T-helper 1 cell treated with Interleukin-12 subunit alpha and Interleukin-12 subunit beta and Interleukin-4 antibody, amounts not matched to agents 30 μg/mL and 1 μg/mL, for 36 hours (primary cell): Measurements from ENCODE around the gene THOP1.

Experiments
- H3K27ac Mint-ChIP-seq: one replicate; pipeline ENCODE4 v1.8.0; 2021; ENCODE audit warnings: mild to moderate bottlenecking, mixed read lengths
- H3K27me3 Mint-ChIP-seq: one replicate; pipeline ENCODE4 v1.8.0; 2021; ENCODE audit warnings: low read depth, mixed read lengths
- H3K36me3 Mint-ChIP-seq: one replicate; pipeline ENCODE4 v1.8.0; 2021; ENCODE audit warnings: low read depth, mixed read lengths
- H3K4me1 Mint-ChIP-seq: one replicate; pipeline ENCODE4 v1.8.0; 2021; ENCODE audit warnings: low read depth, mixed read lengths
- H3K4me3 Mint-ChIP-seq: one replicate; pipeline ENCODE4 v1.8.0; 2021; ENCODE audit warnings: mild to moderate bottlenecking, moderate library complexity, mixed read lengths
- H3K9me3 Mint-ChIP-seq: one replicate; pipeline ENCODE4 v1.8.0; 2021; ENCODE audit warnings: mixed read lengths

Gene THOP1

DNA sequence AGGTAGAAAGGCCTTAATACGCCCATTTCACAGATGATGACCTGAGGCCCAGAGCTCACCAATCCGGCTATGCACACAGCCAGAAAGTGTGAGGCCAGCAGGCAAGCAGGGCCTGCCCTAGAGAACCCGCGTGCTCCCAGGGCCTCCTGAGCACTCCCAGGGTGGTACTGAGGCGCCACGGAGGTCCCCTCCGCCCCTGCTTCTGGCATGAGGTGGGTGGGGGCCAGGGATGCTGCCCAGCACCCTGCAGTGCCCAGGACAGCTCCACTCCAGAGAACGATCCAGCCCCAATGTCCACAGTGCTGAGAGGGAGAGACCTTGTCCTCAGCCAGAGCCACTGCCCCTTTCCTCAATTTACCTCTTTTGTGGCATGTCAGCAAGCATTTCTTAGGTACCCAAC, 16.1 kb upstream of the THOP1 start:
- Mint-ChIP-seq H3K27ac (no peak overlapping the region), H3K4me3 (no peak overlapping the region), H3K4me1 (peaks cover 2% of the 10 kb centered on the region), H3K36me3 (peaks cover 4% of the 10 kb centered on the region), H3K27me3 (no peaks in the 10 kb centered on the region), H3K9me3 (no peaks in the 10 kb centered on the region)

DNA sequence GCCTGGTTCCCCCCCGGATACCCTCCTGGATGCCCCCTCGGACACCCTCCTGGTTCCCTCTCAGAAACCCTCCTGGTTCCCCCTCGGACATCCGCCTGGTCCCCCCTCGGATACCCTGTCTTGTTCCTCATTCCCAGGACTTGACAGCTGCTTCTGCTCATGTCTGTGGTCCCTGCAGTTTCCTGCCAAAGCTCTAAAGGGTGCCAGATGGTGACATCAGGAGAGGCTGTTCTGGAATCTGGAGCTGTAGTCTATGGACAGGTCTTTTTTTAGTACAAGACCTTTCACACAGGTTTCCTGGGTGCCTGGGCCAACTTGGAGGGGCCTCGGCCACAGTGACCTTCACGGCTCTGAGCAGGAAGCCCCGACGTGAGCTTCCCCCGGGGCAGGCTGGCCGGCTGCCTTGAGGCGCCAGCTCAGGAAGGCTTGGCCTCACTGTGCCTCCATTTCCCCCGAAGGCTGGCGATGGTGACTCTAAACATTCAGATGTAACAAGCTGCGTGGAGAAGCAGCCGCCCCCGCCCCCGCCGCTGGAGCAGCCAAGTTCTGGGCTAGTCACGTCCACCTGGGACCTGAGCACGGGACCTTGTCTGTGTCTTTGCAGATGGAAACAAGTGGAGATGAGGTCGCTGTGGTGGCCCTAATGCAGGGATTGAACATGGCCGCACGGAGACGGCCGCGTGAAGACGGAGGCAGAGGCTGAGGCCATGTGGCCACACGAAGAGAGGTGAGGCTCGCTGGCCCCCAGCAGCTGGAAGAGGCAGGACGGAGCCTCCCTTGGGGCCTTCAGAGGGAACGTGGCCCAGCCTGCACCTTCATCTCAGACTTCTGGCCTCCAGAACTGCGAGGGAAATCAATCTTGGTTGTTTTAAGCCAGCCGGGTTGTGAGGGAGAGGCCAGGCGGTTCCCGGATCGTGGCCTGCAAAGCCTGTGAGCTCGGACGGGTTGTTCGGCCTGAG, 15.0 kb upstream of the THOP1 start:
- Mint-ChIP-seq H3K4me1 (peaks cover 6% of the 10 kb centered on the region), H3K27ac (no peak overlapping the region), H3K4me3 (no peak overlapping the region), H3K9me3 (no peaks in the 10 kb centered on the region), H3K36me3 (peaks cover 2% of the 10 kb centered on the region), H3K27me3 (no peaks in the 10 kb centered on the region)

DNA sequence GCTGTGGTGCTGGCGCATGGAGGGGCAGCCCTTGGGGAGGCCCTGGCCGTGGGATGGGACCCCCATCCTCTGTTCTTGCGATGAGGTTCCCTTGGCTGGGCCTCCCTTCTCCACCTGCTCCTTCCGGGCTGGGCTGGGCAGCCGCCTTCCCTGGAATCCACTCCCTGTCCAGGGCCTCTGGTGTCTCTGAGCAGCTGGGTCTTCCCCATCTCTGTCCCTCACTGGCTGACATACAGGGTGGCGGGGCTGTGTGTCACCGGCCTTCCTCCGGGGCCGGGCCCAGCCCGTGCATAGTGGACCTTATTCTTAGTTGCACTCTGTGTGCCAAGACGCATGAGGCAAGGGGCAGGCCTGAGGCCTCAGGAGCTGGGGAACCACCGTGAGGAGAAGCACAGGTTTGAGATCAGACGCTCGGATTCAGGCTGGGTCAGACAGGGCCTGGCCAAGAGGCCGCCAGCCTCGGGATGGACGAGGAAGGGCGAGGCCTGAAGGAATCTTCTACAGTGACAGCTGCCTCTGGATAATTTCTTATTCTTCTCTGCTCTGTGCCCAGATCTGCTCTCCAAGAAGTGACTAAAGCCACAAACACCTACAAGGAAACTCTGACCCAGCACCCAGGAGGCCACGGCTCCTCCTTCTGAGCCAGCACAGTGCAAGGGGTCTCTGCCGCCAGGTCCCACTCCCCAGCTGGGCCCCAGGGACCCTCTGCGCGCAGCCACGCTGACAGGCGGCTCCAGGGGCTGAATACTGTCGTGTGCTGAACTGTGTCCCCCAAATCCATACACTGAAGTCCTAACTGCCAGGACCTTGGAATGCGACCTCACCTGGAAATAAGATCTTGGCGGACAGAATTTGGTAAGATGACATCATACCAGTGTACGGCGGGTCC, 13.3 kb upstream of the THOP1 start:
- Mint-ChIP-seq H3K4me1 (peaks cover 17% of the 10 kb centered on the region), H3K27ac (no peak overlapping the region), H3K4me3 (no peak overlapping the region), H3K27me3 (no peaks in the 10 kb centered on the region), H3K9me3 (no peaks in the 10 kb centered on the region), H3K36me3 (peaks cover 2% of the 10 kb centered on the region)

DNA sequence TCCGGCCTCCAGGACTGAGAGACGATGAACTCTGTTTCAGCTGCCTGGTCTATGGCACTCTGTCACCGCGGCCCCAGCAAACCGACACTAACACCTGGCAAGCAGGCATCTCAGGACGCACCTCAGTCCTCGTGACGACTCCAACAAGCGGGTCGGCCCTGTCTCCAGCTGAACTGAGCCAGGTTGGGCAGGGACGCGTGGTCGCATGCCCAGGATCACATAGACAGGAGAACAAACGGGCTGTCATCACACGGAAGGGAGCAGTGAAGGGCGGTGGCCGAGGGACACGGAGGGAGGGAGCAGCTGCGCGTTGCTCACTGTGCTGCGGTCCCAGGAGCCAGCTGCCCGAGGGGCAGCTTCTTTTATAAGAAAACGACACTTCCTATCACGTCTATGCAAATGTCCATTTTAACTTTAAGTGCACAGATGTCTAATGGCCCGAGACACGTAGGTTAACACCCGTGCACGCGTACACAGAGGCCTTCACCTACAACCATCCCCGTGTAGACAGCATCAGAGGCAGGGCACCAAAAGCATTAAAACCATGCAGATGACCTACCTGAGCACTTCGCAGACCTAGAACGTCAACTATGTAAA, 11.1 kb upstream of the THOP1 start:
- Mint-ChIP-seq H3K27me3 (no peaks in the 10 kb centered on the region), H3K4me1 (peaks cover 17% of the 10 kb centered on the region), H3K9me3 (no peaks in the 10 kb centered on the region), H3K36me3 (peaks cover 4% of the 10 kb centered on the region), H3K27ac (peak overlapping the region; percentile 70), H3K4me3 (no peak overlapping the region)

DNA sequence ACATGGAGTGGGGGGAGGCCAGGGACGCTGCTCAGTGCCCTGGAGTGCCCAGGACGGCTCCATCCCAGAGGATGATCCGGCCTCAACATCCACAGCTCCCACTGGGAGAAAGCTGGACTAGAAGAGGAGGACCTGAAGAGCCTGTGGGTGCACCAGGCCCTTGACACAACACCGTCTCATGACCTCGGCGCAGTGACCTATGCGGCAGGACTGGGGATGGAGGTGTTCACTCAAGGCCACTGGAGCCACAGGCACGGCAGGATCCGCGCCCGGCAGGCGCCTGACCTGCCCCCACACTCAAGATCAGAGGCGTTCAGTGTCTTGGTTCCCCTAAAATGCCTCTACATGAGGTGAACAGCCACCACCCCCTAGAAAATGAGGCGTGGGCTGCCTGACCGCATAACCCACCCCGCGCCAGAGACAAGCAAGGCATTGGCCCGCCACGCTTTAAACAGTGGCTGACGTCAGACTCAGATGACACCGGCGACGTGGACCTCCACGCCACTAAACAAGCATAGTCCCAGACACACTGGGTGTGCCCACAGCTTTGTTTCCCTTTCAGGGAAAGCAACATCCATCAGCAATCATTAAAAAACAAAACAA, 10.2 kb upstream of the THOP1 start:
- H3K4me1 Mint-ChIP-seq: peaks cover 18% of the 10 kb centered on the region
- no peaks in the 10 kb centered on the region for H3K27me3 Mint-ChIP-seq
- no peaks in the 10 kb centered on the region for H3K9me3 Mint-ChIP-seq
- H3K27ac Mint-ChIP-seq: peak overlapping the region; percentile 93
- H3K4me3 Mint-ChIP-seq: peak overlapping the region; percentile 79
- H3K36me3 Mint-ChIP-seq: peaks cover 6% of the 10 kb centered on the region

DNA sequence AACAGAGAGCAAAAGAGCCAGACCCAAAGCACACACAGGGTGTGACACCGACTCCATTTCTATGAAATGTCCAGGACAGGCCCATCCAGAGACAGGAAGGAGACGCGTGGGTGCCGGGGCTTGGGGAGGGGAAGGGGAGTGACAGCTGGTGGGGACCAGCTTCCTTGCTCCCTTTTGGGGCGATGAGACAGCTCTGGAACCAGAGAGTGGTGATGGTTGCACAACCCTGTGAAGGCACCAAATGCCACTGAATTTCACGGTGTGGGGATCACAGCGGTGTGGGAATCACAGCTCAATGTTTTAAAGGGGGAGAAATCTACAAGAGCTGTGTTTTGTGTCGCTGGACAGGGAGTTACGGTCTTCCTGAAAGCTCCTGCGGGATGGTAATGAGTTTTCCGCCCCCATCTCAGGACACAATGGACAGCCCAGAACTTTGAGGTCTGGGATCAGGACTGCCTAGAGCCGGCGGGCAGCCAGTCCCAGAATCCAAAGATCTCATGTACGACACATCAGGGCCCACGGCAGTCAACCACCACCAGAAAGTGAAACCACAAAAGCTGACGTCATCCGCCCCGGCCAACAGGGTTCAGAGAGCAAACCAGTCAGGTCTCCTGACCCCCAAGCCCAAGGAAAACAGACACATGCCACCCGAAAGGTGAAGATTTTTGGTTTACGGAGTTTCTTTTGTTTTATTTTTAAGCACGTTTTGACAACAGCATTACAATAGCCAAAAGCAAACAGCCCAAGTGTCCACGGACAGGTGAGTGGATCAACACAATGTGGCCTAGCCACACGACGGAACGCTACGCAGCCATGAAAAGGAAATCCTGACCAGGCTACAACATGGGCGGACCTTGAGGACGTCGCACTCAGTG, 9.5 kb upstream of the THOP1 start:
- Mint-ChIP-seq H3K4me3 (peak overlapping the region; percentile 79), H3K27ac (peak overlapping the region; percentile 93), H3K9me3 (no peaks in the 10 kb centered on the region), H3K36me3 (peaks cover 7% of the 10 kb centered on the region), H3K4me1 (peaks cover 25% of the 10 kb centered on the region), H3K27me3 (no peaks in the 10 kb centered on the region)

DNA sequence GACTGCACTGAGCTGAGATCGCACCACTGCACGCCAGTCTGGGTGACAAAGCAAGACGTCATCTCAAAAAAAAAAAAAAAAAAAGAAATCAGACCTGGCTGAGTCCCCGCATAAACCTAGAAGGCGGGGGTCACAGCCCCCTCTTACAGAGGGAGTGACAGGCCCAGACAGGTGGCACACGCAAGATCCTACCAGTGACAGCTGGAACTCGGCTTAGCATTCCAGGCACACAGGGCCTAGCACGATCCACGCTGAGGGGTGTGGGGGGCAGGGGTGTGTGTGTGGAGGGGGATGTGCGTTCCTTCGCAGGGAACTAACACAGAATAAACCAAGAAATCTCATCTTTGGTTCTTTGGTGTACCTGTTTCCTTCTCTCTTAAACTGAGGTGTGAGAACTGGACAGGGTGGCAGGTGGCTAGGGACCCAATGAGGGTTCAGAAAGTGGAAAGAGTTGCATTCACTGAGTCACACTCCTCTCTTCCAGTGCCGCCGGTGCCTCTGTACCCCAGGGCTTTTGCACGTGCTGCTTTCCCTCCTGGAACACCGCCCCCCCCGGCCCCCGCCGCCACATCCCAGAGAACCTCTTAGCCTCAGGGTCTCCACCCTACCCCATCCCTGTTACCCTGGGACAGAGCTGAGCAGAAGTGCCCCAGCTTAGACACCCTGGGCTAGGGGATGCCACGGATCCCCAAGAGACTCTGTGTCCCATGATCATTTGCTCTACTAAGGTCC, 7.2 kb upstream of the THOP1 start:
- Mint-ChIP-seq H3K27ac (no peak overlapping the region), H3K4me3 (no peak overlapping the region), H3K27me3 (no peaks in the 10 kb centered on the region), H3K4me1 (peaks cover 34% of the 10 kb centered on the region), H3K36me3 (peaks cover 7% of the 10 kb centered on the region), H3K9me3 (no peaks in the 10 kb centered on the region)

DNA sequence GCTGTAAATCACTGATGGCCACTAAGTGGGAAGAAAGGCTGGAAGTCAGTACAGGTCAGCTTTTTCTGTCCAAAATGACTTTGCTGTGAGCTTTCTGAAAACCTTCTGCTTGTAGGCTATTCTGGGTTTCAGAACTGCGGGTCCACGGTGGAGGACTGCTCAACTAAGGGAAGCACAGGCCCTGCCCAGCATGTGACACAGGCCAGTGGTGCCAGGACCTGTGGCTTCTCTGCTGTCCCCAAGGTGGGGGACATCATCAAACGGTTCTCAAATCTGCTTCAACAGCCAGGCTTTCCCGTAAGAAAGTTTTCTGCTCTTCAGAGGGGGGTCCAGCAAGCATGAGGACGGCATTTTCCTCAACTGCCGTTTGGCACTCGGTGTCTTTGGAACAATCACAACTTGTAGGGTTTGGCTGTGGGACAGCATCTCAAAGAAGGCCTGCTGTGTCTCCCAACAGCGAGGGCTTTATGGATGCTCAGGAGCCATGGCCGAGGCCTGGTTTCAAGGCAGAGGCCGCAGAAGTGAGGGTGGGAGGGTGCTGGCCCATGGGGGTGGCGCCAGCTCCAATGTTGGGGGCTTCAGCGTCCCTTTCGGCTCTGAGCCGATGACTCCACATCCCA, 6.1 kb upstream of the THOP1 start:
- Mint-ChIP-seq H3K27ac (no peak overlapping the region), H3K4me3 (no peak overlapping the region), H3K9me3 (no peaks in the 10 kb centered on the region), H3K4me1 (peaks cover 40% of the 10 kb centered on the region), H3K27me3 (no peaks in the 10 kb centered on the region), H3K36me3 (peaks cover 7% of the 10 kb centered on the region)

DNA sequence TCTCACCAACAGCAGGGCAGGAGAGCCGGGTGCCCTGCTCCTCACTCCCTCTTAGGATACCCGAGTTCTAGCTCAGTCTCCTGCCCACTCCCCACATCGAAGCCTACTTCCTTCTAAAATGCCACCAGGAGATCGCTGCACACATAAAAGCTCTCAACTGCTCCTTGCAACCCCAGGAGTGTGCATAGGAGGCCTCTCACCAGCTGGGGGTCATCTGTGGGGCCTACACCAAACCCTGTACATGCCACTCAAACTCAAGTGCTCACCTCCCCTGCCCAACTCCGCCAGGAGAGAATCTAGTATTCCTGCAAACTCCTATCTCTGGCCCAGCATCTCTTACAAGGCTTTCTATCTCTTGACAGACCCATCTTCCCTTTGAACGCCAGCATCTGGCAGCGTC, 5.0 kb upstream of the THOP1 start:
- H3K4me1 Mint-ChIP-seq: peaks cover 41% of the 10 kb centered on the region
- no peaks in the 10 kb centered on the region for H3K27me3 Mint-ChIP-seq
- no peak overlapping the region for H3K27ac Mint-ChIP-seq
- H3K4me3 Mint-ChIP-seq: no peak overlapping the region
- no peaks in the 10 kb centered on the region for H3K9me3 Mint-ChIP-seq
- H3K36me3 Mint-ChIP-seq: peaks cover 7% of the 10 kb centered on the region

DNA sequence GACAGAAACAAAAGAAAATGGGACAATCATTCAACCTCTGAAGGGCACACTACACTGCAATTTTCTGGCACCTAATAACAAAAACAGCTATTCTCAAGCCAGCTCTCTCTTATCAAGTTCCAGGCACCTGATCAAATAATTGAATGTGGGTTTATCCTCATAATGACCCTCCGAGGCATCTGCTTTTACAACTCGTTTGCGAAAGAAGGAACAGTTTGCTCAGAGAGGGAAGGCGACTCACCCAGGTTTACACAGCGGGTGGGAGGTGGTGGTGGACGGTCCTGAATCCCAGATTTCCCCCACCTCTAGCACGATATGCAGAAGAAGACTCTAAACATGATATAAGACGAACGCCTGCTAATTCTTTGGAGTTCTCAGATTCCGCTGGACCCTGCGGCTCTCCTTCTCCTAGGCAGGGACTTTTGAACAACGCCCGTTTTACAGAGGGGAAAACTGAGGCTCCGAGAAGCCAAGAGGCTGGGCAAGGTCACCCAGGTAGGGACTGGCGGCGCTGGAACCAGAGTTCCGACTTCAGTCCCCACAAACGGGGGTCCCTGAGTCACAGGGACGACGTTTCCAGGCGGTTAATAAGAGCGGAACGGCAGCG, 2.9 kb upstream of the THOP1 start:
- H3K4me1 Mint-ChIP-seq: peaks cover 37% of the 10 kb centered on the region
- H3K4me3 Mint-ChIP-seq: peak overlapping the region; percentile 92
- peaks cover 9% of the 10 kb centered on the region for H3K36me3 Mint-ChIP-seq
- H3K9me3 Mint-ChIP-seq: no peaks in the 10 kb centered on the region
- H3K27ac Mint-ChIP-seq: peak overlapping the region; percentile 91
- H3K27me3 Mint-ChIP-seq: no peaks in the 10 kb centered on the region

DNA sequence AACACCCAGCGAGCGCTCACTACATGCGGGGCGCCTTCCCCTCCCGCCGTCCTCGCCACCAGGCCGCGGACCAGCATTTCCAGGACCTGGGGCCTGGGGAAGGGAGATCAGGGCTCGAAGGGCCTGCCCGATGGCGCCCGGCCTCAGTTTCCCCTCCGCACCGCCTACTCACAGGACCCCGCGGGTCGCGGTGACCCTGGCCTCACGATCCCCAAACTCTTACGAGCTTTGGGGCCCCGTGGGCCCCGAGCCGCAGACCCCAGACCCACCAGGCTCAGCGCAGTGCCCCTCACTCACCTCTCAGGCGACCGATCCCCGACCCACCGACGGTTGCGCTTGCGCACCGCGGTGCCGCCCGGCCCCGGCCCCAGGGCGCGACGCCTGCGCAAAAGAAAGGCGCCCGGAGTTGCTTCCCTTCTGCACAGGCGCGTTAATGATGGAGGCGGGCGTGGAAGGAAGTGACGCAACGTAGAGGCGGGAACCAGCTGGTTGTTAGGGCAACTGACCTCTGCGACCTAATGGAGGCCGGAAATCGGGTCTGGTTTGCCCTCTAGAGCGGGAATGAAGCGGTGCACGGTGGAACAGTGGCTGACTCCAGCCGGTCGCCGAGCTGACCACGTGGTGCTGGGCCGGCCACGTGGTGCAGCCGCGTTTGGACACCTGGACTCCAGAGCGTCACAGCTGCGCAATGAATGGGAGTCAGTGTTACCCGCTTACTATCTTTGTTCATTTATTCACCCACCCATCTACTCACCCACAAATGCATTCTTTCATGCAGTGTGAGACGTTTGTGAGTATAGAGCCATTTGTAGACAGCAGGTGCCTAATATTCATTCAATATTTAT, 2.1 kb upstream of the THOP1 start, which contains the start of gene SGTA:
Gene SGTA, minus strand, starts transcription at position 338 of the 845 bp plus-strand sequence. CDS start 14,205 bp downstream, outside the sequence.
- Mint-ChIP-seq H3K36me3 (peaks cover 10% of the 10 kb centered on the region), H3K4me3 (peak within 1 kb of the TSS; percentile 92), H3K27me3 (no peaks in the 10 kb centered on the region), H3K9me3 (no peaks in the 10 kb centered on the region), H3K4me1 (peaks cover 38% of the 10 kb centered on the region), H3K27ac (peak within 1 kb of the TSS; percentile 91)

DNA sequence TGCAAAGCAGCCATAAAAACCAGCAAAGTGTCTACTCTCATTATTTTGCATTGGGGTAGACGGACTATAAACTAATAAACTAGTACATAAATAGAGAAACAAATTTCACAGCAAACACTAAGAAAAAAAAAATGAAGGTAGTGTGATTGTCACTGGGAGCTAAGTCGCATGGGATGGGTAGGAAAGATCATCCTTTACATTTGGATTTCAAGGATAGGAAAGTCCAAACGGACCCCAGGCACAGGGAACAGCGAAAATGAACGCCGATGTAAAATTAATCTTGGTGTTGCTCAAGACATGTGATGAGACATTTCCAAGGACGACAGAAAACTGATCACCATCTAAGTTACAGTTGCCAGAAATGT, 1.5 kb upstream of the THOP1 start:
- H3K4me1 Mint-ChIP-seq: peaks cover 38% of the 10 kb centered on the region
- peak overlapping the region; percentile 92 for H3K4me3 Mint-ChIP-seq
- H3K27me3 Mint-ChIP-seq: no peaks in the 10 kb centered on the region
- H3K9me3 Mint-ChIP-seq: no peaks in the 10 kb centered on the region
- peaks cover 8% of the 10 kb centered on the region for H3K36me3 Mint-ChIP-seq
- H3K27ac Mint-ChIP-seq: peak overlapping the region; percentile 91
